Astrocyte (in vitro differentiated cells and primary cell): ENCODE data around the gene FAM78B.

Experiments used
- EZH2 ChIP-seq: IDR thresholded peaks from 2 replicates; pipeline ENCODE4 v1.6.1; 2012; ENCODE audit warnings: mild to moderate bottlenecking, low read length, inconsistent platforms; ENCODE audit not compliant: insufficient read depth
- TF ChIP-seq, protein P1 (sequence below): IDR thresholded peaks from 2 replicates; pipeline ENCODE4 v1.5.1; 2011; ENCODE audit warnings: low read depth, mild to moderate bottlenecking, inconsistent platforms, low read length, moderate library complexity; ENCODE audit not compliant: insufficient read depth

DNA sequence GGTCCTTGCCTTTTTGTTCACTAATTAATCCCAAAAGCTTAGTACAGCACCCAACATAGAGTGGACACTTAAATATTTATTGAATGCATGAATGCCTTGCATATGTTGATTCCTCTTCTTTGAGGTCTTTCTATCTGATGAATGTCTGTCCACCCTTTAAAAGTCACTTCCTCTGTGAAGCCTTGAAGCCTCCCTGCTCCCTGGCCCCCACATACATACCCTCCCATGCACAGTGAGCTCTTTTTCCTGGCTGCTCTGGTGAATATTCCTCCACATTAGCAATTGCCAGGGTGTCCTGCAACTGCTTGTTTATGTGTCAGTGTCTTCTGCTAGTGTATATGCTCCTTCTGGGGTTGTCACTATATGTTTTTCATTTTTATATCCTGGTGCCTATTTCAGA is 8.2 kb upstream of the FAM78B start:
- TF ChIP-seq EZH2: no peak
- TF ChIP-seq, protein P1, sequence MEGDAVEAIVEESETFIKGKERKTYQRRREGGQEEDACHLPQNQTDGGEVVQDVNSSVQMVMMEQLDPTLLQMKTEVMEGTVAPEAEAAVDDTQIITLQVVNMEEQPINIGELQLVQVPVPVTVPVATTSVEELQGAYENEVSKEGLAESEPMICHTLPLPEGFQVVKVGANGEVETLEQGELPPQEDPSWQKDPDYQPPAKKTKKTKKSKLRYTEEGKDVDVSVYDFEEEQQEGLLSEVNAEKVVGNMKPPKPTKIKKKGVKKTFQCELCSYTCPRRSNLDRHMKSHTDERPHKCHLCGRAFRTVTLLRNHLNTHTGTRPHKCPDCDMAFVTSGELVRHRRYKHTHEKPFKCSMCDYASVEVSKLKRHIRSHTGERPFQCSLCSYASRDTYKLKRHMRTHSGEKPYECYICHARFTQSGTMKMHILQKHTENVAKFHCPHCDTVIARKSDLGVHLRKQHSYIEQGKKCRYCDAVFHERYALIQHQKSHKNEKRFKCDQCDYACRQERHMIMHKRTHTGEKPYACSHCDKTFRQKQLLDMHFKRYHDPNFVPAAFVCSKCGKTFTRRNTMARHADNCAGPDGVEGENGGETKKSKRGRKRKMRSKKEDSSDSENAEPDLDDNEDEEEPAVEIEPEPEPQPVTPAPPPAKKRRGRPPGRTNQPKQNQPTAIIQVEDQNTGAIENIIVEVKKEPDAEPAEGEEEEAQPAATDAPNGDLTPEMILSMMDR: no peak
